OCI-M1 (cell line): Measurements from ENCODE around the gene TMEM203.

Source experiments
- DNase-seq: peaks from one replicate; lab custom pipeline; 2025; lab: John Stamatoyannopoulos, UW

Gene TMEM203

DNA sequence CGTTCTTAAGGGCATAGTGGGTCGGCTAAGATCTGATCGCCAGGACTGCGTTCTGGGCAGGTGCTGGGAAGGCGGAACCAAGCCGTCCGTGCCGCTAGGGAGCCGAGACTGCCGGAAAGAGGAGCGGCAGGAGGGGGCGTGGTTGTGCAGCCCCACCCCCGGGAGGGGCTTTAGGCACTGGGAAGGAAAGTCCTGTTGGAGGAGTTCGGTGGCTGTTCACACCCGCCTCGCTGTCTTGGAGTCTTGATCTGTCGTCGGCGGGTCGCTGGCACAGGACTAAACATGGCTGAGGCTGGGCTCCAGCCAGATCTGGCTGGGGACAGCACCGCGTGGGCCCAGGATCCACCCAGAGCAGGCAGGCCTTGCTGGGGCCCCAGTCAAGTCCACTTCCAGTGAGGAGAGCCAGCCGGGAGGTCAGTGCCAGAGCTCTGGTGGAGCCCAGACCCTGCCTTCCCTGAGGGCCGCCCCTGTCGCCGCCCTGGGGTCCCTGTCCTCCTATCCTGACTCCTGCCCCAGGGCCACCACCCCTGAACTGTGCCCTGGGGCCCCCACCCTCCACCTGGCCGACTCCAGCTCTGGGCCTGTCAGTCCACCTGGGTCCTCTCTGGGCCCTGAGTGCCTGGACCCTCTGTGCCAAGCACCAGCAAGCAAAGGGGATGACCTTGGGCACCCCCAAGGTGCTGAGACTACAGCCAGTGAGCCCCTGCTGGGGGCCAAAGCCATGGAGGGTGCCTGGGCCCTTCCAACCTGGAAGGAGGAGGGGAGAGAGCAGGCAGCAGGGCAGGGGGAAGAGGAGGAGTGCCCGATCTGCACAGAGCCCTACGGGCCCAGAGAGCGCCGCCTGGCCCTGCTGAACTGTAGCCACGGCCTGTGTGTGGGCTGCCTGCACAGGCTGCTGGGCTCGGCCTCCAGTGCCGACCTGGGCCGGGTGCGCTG is 12.1 kb upstream of the TMEM203 start:
- DNase-seq, result peak; percentile 86

- no peak for DNase-seq
These were observed 10.9 kb upstream of the TMEM203 start for GRCh38 chr9:137216188-137216965.

- no peak for DNase-seq
These were observed 9.9 kb upstream of the TMEM203 start for GRCh38 chr9:137215196-137215986.

DNA sequence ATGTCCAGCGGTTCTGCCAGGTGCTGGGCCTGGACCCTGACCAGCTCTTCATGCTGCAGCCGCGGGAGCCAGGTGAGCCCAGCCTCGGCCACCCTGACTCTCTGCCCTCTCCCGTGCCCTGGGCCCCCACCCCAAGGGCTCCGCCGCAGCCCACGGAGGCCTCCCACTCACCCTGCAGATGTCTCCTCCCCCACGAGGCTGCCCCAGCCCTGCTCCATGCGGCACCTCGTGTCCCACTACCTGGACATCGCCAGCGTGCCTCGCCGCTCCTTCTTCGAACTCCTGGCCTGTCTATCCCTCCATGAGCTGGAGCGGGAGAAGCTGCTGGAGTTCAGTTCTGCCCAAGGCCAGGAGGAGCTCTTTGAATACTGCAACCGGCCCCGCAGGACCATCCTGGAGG is 9.2 kb upstream of the TMEM203 start:
- no peak for DNase-seq

GRCh38 chr9:137213160-137214060 is 8.0 kb upstream of the TMEM203 start:
- no peak for DNase-seq

DNA sequence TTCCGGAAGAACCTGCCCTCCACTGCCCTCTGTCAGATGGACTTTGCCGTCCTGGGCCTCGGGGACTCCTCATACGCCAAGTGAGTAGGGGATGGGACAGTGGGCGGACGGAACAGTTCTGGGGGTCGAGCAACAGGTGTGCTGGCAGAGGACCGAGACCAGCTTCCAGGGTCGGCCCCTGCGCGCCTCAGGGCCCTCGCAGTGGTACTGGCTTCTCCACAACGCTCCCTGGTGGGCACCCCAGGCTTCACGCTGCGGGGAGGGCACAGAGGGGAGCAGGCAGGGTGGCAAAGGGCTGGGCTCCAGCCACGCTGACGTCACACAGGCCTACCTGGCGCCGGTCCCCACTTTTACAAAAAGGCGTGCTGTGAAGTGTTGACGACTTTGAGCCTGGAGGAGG is 7.1 kb upstream of the TMEM203 start:
- DNase-seq, result no peak

DNA sequence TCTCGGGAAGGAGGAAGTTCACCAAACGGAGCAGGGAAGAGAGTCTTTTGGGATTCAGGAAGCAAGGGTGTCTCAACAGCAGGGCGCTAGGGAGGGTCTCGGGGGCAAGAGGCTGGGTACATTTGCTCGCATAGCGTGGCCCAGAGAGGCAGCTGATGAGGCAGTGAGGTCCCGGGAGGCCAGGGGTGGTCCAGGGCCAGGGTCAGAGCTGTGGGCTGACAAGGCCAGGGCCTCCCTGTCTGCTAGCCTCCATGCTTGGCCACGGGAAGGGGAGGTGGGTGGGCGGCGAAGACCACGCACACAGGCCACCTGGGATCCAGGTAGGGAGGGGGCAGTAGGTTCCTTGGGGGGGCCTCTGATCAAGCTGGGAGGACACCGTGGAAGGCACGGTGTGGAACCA is 6.1 kb upstream of the TMEM203 start:
- no peak for DNase-seq

DNA sequence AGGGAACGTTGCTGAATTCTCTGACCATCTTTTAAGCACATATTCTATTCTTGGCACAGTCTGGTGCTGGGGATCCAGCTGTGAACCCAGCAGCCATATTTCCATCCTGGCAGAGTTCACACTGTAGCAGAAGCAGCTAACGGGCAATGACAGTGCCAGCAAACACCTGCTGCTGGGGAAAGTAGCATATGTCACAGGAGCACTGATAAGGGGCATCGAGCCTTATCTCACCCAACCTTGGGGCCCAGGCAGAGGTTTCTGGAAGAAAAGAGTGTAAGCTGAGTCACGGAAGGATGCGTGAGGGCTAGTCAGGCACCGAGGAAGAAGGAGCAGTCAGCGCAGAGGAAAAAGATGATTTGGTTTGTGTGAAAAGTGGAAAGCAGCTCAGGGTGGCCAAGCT is 1.2 kb upstream of the TMEM203 start:
- DNase-seq, result no peak

DNA sequence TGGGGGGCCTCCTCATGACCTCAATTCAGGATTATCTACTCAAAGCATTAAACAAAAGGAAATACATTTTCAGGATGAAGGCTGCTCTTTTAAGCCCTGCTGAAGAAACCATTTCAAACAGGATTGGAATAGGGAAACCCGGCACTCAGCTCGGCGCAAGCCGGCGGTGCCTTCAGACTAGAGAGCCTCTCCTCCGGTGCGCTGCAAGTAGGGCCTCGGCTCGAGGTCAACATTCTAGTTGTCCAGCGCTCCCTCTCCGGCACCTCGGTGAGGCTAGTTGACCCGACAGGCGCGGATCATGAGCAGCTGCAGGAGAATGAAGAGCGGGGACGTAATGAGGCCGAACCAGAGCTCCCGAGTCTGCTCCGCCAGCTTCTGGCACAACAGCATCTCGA is 720 bp downstream of the TMEM203 start:
- no peak for DNase-seq

DNA sequence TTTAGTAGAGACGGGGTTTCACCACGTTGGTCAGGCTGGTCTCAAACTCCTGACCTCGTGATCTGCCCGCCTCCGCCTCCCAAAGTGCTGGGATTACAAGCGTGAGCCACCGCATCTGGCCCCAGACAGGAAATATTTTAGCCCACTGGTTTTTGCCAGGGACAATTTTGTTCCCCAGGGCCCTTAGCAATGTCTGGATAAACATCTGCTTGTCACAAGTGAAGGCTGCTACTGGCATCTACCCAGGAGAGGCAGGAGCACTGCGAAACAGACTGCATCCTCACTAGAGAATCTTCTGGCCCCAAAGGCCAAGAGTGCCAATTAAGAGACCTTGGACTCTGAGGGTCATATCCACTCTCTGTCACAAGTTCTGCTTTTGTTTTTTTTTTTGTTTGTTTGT is 2.5 kb downstream of the TMEM203 start:
- DNase-seq, result no peak

- no peak for DNase-seq
These were observed 4.1 kb downstream of the TMEM203 start for GRCh38 chr9:137201205-137201868.

DNA sequence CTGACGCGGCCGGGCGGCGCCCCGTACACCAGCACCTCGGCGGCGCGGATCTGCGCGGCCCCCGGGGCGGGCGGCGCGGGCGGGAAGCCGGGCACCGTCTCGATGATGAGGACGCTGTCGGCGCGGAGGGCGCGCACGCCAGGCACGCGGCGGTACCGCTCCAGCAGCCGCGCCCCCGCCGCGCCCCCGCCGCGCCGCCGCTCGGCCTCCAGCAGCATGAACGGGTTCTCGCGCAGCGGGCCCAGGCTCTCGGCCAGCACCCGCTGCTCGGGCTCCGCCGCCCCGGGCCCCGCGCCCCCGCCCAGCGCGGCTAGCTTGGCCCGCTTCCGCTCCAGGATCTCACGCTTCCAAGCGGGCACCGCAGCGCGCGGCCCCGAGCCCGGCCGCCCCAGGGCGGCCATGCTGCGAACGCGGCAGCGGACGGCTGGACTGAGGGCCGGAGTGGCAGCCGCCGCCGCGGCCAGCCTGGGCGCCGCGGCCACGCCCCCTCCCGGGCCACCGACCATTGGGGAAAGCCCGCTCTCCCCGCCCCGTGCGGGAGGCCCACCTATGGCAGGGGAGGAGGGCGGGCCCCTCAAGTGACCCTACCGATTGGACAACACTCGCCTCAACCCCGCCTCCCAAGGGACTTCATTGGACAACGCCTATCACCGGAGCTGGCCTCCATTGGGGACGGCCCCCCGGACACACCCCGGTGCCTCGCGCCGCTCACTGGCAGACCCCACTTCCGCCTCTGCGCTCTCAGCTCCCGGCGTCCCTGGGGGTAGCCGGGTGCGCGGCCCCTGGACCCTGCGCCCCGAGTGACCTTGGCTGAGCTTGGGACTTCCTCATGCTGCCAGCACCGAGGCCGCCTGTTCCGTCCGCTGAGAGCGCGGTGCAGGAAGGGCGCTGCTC is 4.9 kb downstream of the TMEM203 start, which contains the start of gene TPRN:
TPRN (minus strand) TSS at position 431 of the 894 bp plus-strand sequence; CDS start at position 401, 30 bp downstream.
- peak; percentile 99 for DNase-seq

DNA sequence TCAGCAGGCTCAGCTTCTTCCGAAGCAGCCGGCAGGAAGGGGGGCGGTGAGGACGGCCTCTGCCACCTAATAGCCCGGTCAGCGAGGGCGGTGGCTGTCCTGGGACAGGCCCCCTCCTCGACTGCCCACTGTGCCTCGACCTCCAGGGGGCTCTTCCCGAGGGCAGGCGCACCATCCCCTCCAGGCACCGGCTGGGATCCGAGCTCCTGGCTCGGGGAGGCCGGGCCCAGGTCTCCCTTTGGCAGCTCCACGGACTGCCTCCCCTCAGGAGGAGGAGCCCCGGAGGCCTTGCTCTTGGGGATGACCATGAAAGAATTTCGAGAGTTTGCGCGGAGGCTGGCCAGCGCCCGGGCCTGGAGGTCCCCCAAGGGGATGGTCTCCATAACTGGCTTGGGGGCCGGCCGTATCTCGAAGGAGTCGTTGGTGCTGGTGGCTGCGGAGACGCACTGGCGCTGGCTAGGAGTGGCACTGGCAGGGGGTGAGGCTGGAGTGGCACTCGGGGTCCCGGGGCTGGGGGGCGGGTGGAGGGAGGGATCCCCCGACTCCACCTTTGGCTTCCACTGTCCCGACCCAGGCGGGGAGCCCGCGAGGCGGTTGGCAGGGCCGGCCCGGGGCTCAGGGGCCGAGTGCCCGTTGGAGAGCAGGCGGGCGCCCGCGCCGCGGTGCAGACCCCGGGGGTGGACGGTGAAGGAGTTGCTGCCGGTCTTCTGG is 5.9 kb downstream of the TMEM203 start:
- DNase-seq, result no peak

GRCh38 chr9:137198902-137199283 is 6.6 kb downstream of the TMEM203 start:
- no peak for DNase-seq

- no peak for DNase-seq
These were observed 7.2 kb downstream of the TMEM203 start for GRCh38 chr9:137198051-137198901.

DNA sequence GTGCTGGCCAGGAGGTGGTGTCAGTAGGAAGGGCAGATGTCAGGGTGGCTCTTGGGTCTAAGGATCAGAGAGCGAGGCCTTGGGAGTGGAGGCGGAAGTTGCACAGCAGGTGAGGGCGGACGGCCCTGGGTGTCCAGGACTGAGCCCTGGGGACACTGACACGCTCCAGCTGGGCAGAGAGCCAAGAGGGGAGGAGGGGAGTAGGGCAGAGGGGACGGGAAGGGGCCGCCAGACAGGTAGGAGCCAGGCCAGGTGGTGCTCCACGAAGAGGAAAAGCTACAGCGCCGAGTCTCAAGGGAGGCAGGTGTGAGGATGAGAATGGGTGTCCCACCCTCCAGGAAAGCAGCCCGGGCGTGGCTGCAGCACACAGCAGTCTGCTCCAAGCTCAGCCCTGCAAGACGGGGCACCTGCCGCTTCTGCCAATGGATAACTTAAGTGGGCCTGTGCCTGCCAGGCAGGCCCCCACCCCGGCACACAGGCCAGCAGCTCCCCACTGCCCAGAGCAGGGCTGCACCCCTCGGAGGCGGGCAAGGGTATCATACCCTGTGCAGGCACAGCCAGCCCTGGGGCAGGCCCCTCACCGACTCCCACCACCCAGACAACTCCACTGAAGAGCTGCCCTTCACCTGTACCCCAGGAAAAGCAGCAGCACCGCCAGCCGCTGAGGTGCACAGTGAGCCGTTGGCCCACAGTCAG is 9.8 kb downstream of the TMEM203 start:
- no peak for DNase-seq

DNA sequence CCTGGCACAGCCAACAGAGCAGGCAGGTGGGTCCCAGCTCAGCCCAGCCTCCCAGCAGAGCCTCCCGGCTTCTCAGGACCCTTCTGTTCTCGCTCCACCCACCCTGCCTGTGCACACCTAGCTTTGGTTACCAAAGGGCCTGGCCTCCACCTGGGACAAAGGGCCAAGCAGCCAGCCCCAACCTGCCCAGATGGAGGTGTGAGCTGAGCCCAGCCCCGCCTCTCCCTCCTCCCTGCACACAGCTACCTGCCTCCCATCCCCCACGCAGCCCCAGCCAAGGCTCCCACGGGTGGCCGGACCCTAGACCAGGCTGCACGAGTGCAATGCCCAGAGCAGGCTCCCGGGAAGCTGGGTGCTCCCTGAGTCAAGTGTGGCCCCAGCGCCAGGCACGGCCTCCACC is 10.5 kb downstream of the TMEM203 start:
- no peak for DNase-seq
